H9 (cell line): ENCODE measurements around the gene AHNAK. TPM values are rescaled to one million over a fixed set of nuclear protein-coding genes. Genes with fewer than 3 reads are reported as not detected.
A peak's percentile ranks its signal among the peaks of the same experiment; 100 is the strongest.

Experiments
- DNase-seq: peaks from one replicate; pipeline ENCODE4 v3.0.0-alpha.2; 2017
- H2AFZ ChIP-seq: one replicate; pipeline ENCODE4 v1.6.1; 2013; ENCODE audit warnings: mild to moderate bottlenecking, low read length, control low read depth, moderate library complexity
- H2AK5ac ChIP-seq: 2 replicates; pipeline ENCODE4 v1.6.1; 2013; ENCODE audit warnings: low read length, control low read depth, mixed read lengths; ENCODE audit not compliant: insufficient read length
- H2BK120ac ChIP-seq: one replicate; pipeline ENCODE4 v1.6.1; 2013; ENCODE audit warnings: low read depth, mild to moderate bottlenecking, low read length, control low read depth, inconsistent platforms; ENCODE audit not compliant: poor library complexity, severe bottlenecking
- H2BK12ac ChIP-seq: 2 replicates; pipeline ENCODE4 v1.6.1; 2013; ENCODE audit warnings: low read length, control low read depth, mixed read lengths, low read depth; ENCODE audit not compliant: insufficient read length
- H2BK15ac ChIP-seq: 2 replicates; pipeline ENCODE4 v1.6.1; 2013; ENCODE audit warnings: low read depth, low read length, control low read depth
- H2BK20ac ChIP-seq: one replicate; pipeline ENCODE4 v1.6.1; 2013; ENCODE audit warnings: low read depth, mild to moderate bottlenecking, low read length, control low read depth, inconsistent platforms; ENCODE audit not compliant: poor library complexity, severe bottlenecking
- H2BK5ac ChIP-seq: 2 replicates; pipeline ENCODE4 v1.6.1; 2013; ENCODE audit warnings: low read length, control low read depth, mixed read lengths; ENCODE audit not compliant: insufficient read length
- H3K14ac ChIP-seq: 2 replicates; pipeline ENCODE4 v1.6.1; 2013; ENCODE audit warnings: low read length, control low read depth; ENCODE audit not compliant: insufficient read depth
- H3K18ac ChIP-seq: 2 replicates; pipeline ENCODE4 v1.6.1; 2013; ENCODE audit warnings: low read depth, mild to moderate bottlenecking, mixed read lengths, low read length, control low read depth; ENCODE audit not compliant: insufficient read length
- H3K23ac ChIP-seq: 2 replicates; pipeline ENCODE4 v1.6.1; 2013; ENCODE audit warnings: low read length, control low read depth, mixed read lengths, low read depth; ENCODE audit not compliant: insufficient read length
- H3K23me2 ChIP-seq: 2 replicates; pipeline ENCODE4 v1.6.1; 2013; ENCODE audit warnings: low read depth, mild to moderate bottlenecking, mixed read lengths, low read length, control low read depth; ENCODE audit not compliant: insufficient read length, poor library complexity, severe bottlenecking
- H3K27ac ChIP-seq: 2 replicates; pipeline ENCODE4 v1.5.1; 2013; ENCODE audit warnings: low read length, control low read depth, mixed read lengths, low read depth; ENCODE audit not compliant: insufficient read length
- H3K27me3 ChIP-seq: 2 replicates; pipeline ENCODE4 v1.6.1; 2013; ENCODE audit warnings: low read length, control low read depth, inconsistent platforms; ENCODE audit not compliant: insufficient read depth
- H3K4ac ChIP-seq: 2 replicates; pipeline ENCODE4 v1.6.1; 2013; ENCODE audit warnings: low read depth, mild to moderate bottlenecking, control low read depth, inconsistent platforms, low read length, moderate library complexity
- H3K4me1 ChIP-seq: 2 replicates; pipeline ENCODE4 v1.6.1; 2013; ENCODE audit warnings: low read length, control low read depth, inconsistent platforms; ENCODE audit not compliant: insufficient read depth
- H3K4me2 ChIP-seq: 2 replicates; pipeline ENCODE4 v1.6.1; 2013; ENCODE audit warnings: low read length, control low read depth, mixed read lengths; ENCODE audit not compliant: insufficient read length, insufficient read depth
- H3K56ac ChIP-seq: 2 replicates; pipeline ENCODE4 v1.6.1; 2013; ENCODE audit warnings: low read depth, mild to moderate bottlenecking, mixed read lengths, low read length, control low read depth; ENCODE audit not compliant: insufficient read length
- H3K79me1 ChIP-seq: 2 replicates; pipeline ENCODE4 v1.6.1; 2013; ENCODE audit warnings: low read depth, mild to moderate bottlenecking, moderate library complexity, low read length, control low read depth, inconsistent platforms; ENCODE audit not compliant: insufficient read depth, poor library complexity, severe bottlenecking
- H3K79me2 ChIP-seq: 2 replicates; pipeline ENCODE4 v1.6.1; 2013; ENCODE audit warnings: low read length, control low read depth, inconsistent platforms; ENCODE audit not compliant: insufficient read depth
- H3K9ac ChIP-seq: 2 replicates; pipeline ENCODE4 v1.6.1; 2013; ENCODE audit warnings: low read length, control low read depth, mixed read lengths; ENCODE audit not compliant: insufficient read length; ENCODE audit errors: extremely low read depth
- H3K9me3 ChIP-seq: one replicate; pipeline ENCODE4 v1.6.1; 2013; ENCODE audit warnings: low read depth, low read length, inconsistent platforms; ENCODE audit not compliant: control insufficient read depth
- H3T11ph ChIP-seq: one replicate; pipeline ENCODE4 v1.6.1; 2013; ENCODE audit warnings: mild to moderate bottlenecking, low read length, control low read depth, inconsistent platforms
- H4K20me1 ChIP-seq: one replicate; pipeline ENCODE4 v1.6.1; 2013; ENCODE audit not compliant: control insufficient read depth, insufficient read length, insufficient read depth
- H4K5ac ChIP-seq: 2 replicates; pipeline ENCODE4 v1.6.1; 2013; ENCODE audit warnings: low read depth, mild to moderate bottlenecking, mixed read lengths, low read length, control low read depth; ENCODE audit not compliant: insufficient read length
- H4K8ac ChIP-seq: replicated peaks from 2 replicates; pipeline ENCODE4 v1.6.1; 2013; ENCODE audit warnings: low read length, control low read depth, mixed read lengths, low read depth; ENCODE audit not compliant: insufficient read length
- H4K91ac ChIP-seq: 2 replicates; pipeline ENCODE4 v1.6.1; 2013; ENCODE audit warnings: low read depth, mild to moderate bottlenecking, moderate library complexity, mixed read lengths, low read length, control low read depth; ENCODE audit not compliant: insufficient read length
- H3K27ac Mint-ChIP-seq, 3 experiments: 2 replicates in 2 of 3; 3 replicates in 1 of 3; pipeline ENCODE4 v1.8.0; 2020 to 2021; ENCODE audit warnings: mixed read lengths in 3 of 3, mild to moderate bottlenecking in 1 of 3, moderate library complexity in 1 of 3
- H3K27me3 Mint-ChIP-seq: 2 replicates; pipeline ENCODE4 v1.8.0; 2021; ENCODE audit warnings: low read depth, mild to moderate bottlenecking, moderate library complexity, mixed read lengths
- H3K36me3 Mint-ChIP-seq, 3 experiments: 2 replicates in 2 of 3; 3 replicates in 1 of 3; pipeline ENCODE4 v1.8.0; 2020 to 2021; ENCODE audit warnings: low read depth in 3 of 3, mixed read lengths in 3 of 3; ENCODE audit not compliant: insufficient read depth in 1 of 3
- H3K4me1 Mint-ChIP-seq, 2 experiments: 2 replicates each; pipeline ENCODE4 v1.8.0; 2020; ENCODE audit warnings: mixed read lengths in 2 of 2
- H3K4me3 Mint-ChIP-seq, 2 experiments: 2 replicates in 1 of 2; 3 replicates in 1 of 2; pipeline ENCODE4 v1.8.0; 2020 to 2021; ENCODE audit warnings: mild to moderate bottlenecking in 2 of 2, mixed read lengths in 2 of 2, moderate library complexity in 1 of 2
- H3K9me3 Mint-ChIP-seq, 2 experiments: 2 replicates in 1 of 2; 3 replicates in 1 of 2; pipeline ENCODE4 v1.8.0; 2020; ENCODE audit warnings: mild to moderate bottlenecking in 2 of 2, mixed read lengths in 2 of 2, moderate library complexity in 1 of 2
- CTCF ChIP-seq: fragments of 200-600 bp; sonication (generic); conservative IDR thresholded peaks from 3 replicates; pipeline ENCODE4 v1.8.0; 2021; ENCODE audit warnings: antibody characterized with exemption, mild to moderate bottlenecking
- WGBS: extraction: QIAGEN DNeasy Blood & Tissue Kit; methylation state at CpG from one replicate; pipeline ENCODE4 v1.1.7; 2013; ENCODE audit warnings: missing lambda C conversion rate, low lambda C conversion rate, mixed read lengths; ENCODE audit not compliant: insufficient read length; ENCODE audit errors: extremely low coverage; 5-methylcytosine and 5-hydroxymethylcytosine counted together
- long read RNA-seq: library from polyadenylated mRNA; unstranded; transcript quantifications from one replicate; pipeline ENCODE4 v2.0.0, GENCODE V29; 2020
- total RNA-seq: library from RNA; stranded (reverse); gene quantifications from 2 replicates; pipeline ENCODE4 v1.2.1, GENCODE V29; 2021

The AHNAK gene
- total RNA-seq: 13.9 and 15.2 TPM in 2 replicates
- long read RNA-seq, full-length matches to known transcripts: 25 of 31 reads
- long read RNA-seq, partial matches to known transcripts: 1 of 31 reads
- long read RNA-seq, other reads (novel, unspliced or antisense): 5 of 31 reads

GRCh38 chr11:62546244-62546928 lies at the start of gene AHNAK:
TSS of gene AHNAK (minus strand) at chr11:62546806. CDS start at chr11:62536098, 10,708 bp downstream.
- Histone ChIP-seq H2AK5ac (no peak within 1 kb of the TSS), H3K9me3 (no peaks in the 10 kb centered on the region), H2BK20ac (no peak within 1 kb of the TSS), H3K23me2 (peaks cover 26% of the 10 kb centered on the region), H3K9ac (no peak within 1 kb of the TSS), H2AFZ (no peak within 1 kb of the TSS), H3K4me2 (peak within 1 kb of the TSS; percentile 66), H3K23ac (no peak within 1 kb of the TSS), H3T11ph (no peak within 1 kb of the TSS), H4K8ac (no peak within 1 kb of the TSS), H3K27me3 (peaks cover 53% of the 10 kb centered on the region), H4K91ac (no peak within 1 kb of the TSS), H3K27ac (no peak within 1 kb of the TSS), H3K79me2 (no peaks in the 10 kb centered on the region), H2BK5ac (no peak within 1 kb of the TSS), H2BK120ac (no peak within 1 kb of the TSS), H3K56ac (no peak within 1 kb of the TSS), H3K18ac (peak within 1 kb of the TSS; percentile 59), H4K20me1 (peaks cover 2% of the 10 kb centered on the region), H3K4me1 (no peaks in the 10 kb centered on the region; the same call in 1 of the 2 replicates), H3K4ac (no peak within 1 kb of the TSS), H2BK15ac (no peak within 1 kb of the TSS), H3K14ac (peak within 1 kb of the TSS; percentile 52; the same call in 1 of the 2 replicates), H3K79me1 (no peaks in the 10 kb centered on the region), H2BK12ac (no peak within 1 kb of the TSS), H4K5ac (no peak within 1 kb of the TSS)
- Mint-ChIP-seq H3K27ac (peak within 1 kb of the TSS in 1 of 3 experiments; percentile 69; a peak in 1 of 7 replicates), H3K4me1 (peaks cover 33 to 60% of the 10 kb centered on the region in 2 experiments), H3K27me3 (peaks cover 90% of the 10 kb centered on the region), H3K36me3 (no peaks in the 10 kb centered on the region; a peak in 1 of 7 replicates), H3K9me3 (no peaks in the 10 kb centered on the region; a peak in 2 of 5 replicates), H3K4me3 (peak within 1 kb of the TSS; percentile 81 to 92)
- DNase-seq: peak; percentile 73
- WGBS: no CpG with 5 or more reads among the region's 69 CpGs
- TF ChIP-seq CTCF: no peak
